GM12878 (cell line): Measurements from ENCODE around the gene TRMO. TPM values are rescaled to one million over a fixed set of nuclear protein-coding genes. Genes with fewer than 3 reads are reported as not detected.

Experiments
- ATAC-seq: fragments of 200-7000 bp; cut with Tn5 transposase; 3 replicates; pipeline ENCODE4 v1.9.1; 2020; ENCODE audit warnings: mild to moderate bottlenecking, moderate library complexity
- BruUV-seq: library from RNA; stranded (reverse); fragments of 400-500 nt; replicated peaks from 2 replicates; lab custom pipeline; 2021; lab: Mats Ljungman, UMichigan
- CTCF ChIA-PET: fragments of 300-600 bp; sonication (Branson Sonifier 250); formaldehyde crosslinking; extraction: SDS; loops from one replicate; lab custom pipeline; 2021; ENCODE audit warnings: inconsistent platforms; lab: Yijun Ruan, JAX
- POLR2A ChIA-PET: fragments of 350-600 bp; formaldehyde crosslinking; extraction: SDS; loops from one replicate; lab custom pipeline; 2021; ENCODE audit warnings: inconsistent platforms; lab: Charles Lee
- RAD21 ChIA-PET: fragments of 300-600 bp; sonication (Branson Sonifier 250); formaldehyde crosslinking; loops from one replicate; lab custom pipeline; 2023; ENCODE audit warnings: antibody characterized with exemption; ENCODE audit not compliant: unreplicated experiment; lab: Charles Lee
- SMC1A ChIA-PET: fragments of 300-600 bp; sonication (Branson Sonifier 250); formaldehyde crosslinking; loops from one replicate; lab custom pipeline; 2023; ENCODE audit not compliant: unreplicated experiment, uncharacterized antibody; lab: Charles Lee
- DNase-seq: peaks from one replicate; pipeline ENCODE4 v3.0.0-alpha.2; 2011; ENCODE audit warnings: low read depth, low spot score
- FAIRE-seq: peaks from 3 replicates; lab custom pipeline; 2011; peaks lifted over from hg19 to GRCh38; lab: Jason Lieb, UNC
- H2AFZ ChIP-seq: 2 replicates; pipeline ENCODE4 v1.6.0; 2011; ENCODE audit warnings: low read depth, low read length, control low read depth; ENCODE audit not compliant: control insufficient read depth
- H3K27ac ChIP-seq: 2 replicates; pipeline ENCODE4 v1.5.1; 2011; ENCODE audit warnings: control low read depth; ENCODE audit not compliant: control insufficient read depth, insufficient read depth
- H3K27me3 ChIP-seq, 2 experiments: replicated peaks in 1 of 2; 2 replicates each; pipeline versions ENCODE4 v1.6.0 to v1.6.1; 2011; ENCODE audit warnings: low read length in 1 of 2; ENCODE audit not compliant: control insufficient read depth in 2 of 2, insufficient read depth in 2 of 2
- H3K36me3 ChIP-seq, 2 experiments: 2 replicates each; pipeline ENCODE4 v1.5.1; 2011; ENCODE audit warnings: low read length in 1 of 2; ENCODE audit not compliant: control insufficient read depth in 2 of 2, insufficient read depth in 2 of 2
- H3K4me1 ChIP-seq: 2 replicates; pipeline ENCODE4 v1.6.1; 2011; ENCODE audit warnings: mild to moderate bottlenecking, low read length, moderate library complexity, mixed read lengths; ENCODE audit not compliant: control insufficient read depth, insufficient read depth
- H3K4me2 ChIP-seq: 2 replicates; pipeline ENCODE4 v1.6.0; 2011; ENCODE audit warnings: control low read depth; ENCODE audit not compliant: control insufficient read depth, insufficient read depth
- H3K4me3 ChIP-seq: fragments of 200-600 bp; sonication (generic); 2 replicates; pipeline ENCODE4 v1.5.1; 2016
- H3K79me2 ChIP-seq: 2 replicates; pipeline ENCODE4 v1.6.0; 2011; ENCODE audit warnings: low read length; ENCODE audit not compliant: control insufficient read depth, insufficient read depth
- H3K9ac ChIP-seq: 2 replicates; pipeline ENCODE4 v1.8.0; 2011; ENCODE audit warnings: low read length, control low read depth, mixed read lengths; ENCODE audit not compliant: control insufficient read depth, insufficient read depth
- H3K9me3 ChIP-seq: replicated peaks from 3 replicates; pipeline ENCODE4 v1.5.1; 2011; ENCODE audit warnings: mild to moderate bottlenecking, low read length; ENCODE audit not compliant: control insufficient read depth, insufficient read depth
- H4K20me1 ChIP-seq: 2 replicates; pipeline ENCODE4 v1.6.0; 2011; ENCODE audit not compliant: control insufficient read depth, insufficient read depth
- CHD2 ChIP-seq: IDR thresholded peaks from 2 replicates; pipeline ENCODE4 v1.6.1; 2011; ENCODE audit warnings: low read depth, low read length, improper control_type of control experiment, borderline replicate concordance
- NFIC ChIP-seq: IDR thresholded peaks from 2 replicates; pipeline ENCODE4 v1.6.1; 2012; ENCODE audit warnings: low read depth, mild to moderate bottlenecking, inconsistent platforms, low read length, moderate library complexity
- RAD51 ChIP-seq: fragments of 450-650 bp; IDR thresholded peaks from 2 replicates; pipeline ENCODE4 v1.6.1; 2016; ENCODE audit warnings: moderate library complexity, mild to moderate bottlenecking, inconsistent platforms
- RUNX3 ChIP-seq: IDR thresholded peaks from 2 replicates; pipeline ENCODE4 v1.6.1; 2012; ENCODE audit warnings: low read length, inconsistent platforms
- SMC3 ChIP-seq: IDR thresholded peaks from 2 replicates; pipeline ENCODE4 v1.6.1; 2011; ENCODE audit warnings: low read length, improper control_type of control experiment, borderline replicate concordance
- TCF7 ChIP-seq: IDR thresholded peaks from 2 replicates; pipeline ENCODE4 v1.6.1; 2014; ENCODE audit warnings: antibody characterized with exemption, borderline replicate concordance
- ZBED1 ChIP-seq: IDR thresholded peaks from 2 replicates; pipeline ENCODE4 v1.6.1; 2016; ENCODE audit warnings: borderline replicate concordance
- WGBS: methylation state at CpG from one replicate; pipeline ENCODE4 v1.1.6; 2016; ENCODE audit warnings: low lambda C conversion rate; ENCODE audit not compliant: insufficient replicate concordance, insufficient coverage; ENCODE audit errors: missing lambda C conversion rate; 5-methylcytosine and 5-hydroxymethylcytosine counted together
- in situ Hi-C: fragments of 300-500 bp; cut with MboI; formaldehyde crosslinking; loops from 9 replicates; pipeline ENCODE4 v1.14.3; 2018; ENCODE audit warnings: mixed read lengths
- intact Hi-C: fragments of 100-400 bp; cut with micrococcal nuclease; formaldehyde crosslinking; loops from one replicate; pipeline ENCODE4 v1.14.2; 2022; ENCODE audit not compliant: unreplicated experiment
- polyA plus RNA-seq, 11 experiments: library from polyadenylated mRNA; depleted of rRNA in 4 of 11; unstranded in 6 of 11; stranded (reverse) in 5 of 11; fragments of >200 nt; fragmentation: Nextera tagmentation in 4 of 11; fragmentation: Illumina TruSeq in 1 of 11; extraction: Ambion mirVana in 4 of 11; extraction: Trizol in 1 of 11; gene quantifications; 1 replicate in 1 of 11; 2 replicates in 10 of 11; pipeline versions ENCODE4 v1.2.1 to v1.2.3, GENCODE V29; 2011 to 2016; ENCODE audit warnings: inconsistent platforms in 2 of 11, missing spikeins in 2 of 11, low read depth in 1 of 11
- total RNA-seq, 4 experiments: library from RNA; depleted of rRNA in 3 of 4; stranded (reverse); fragments of >200 nt in 3 of 4; fragmentation: Illumina TruSeq in 1 of 4; extraction: Trizol in 1 of 4; gene quantifications; 2 replicates each; pipeline versions ENCODE4 v1.2.1 to v1.2.3, GENCODE V29; 2013 to 2021
- TF ChIP-seq, protein P1 (sequence below): IDR thresholded peaks from 2 replicates; pipeline ENCODE4 v1.6.1; 2012; ENCODE audit warnings: low read length, inconsistent platforms
- TF ChIP-seq, protein P2 (sequence below): fragments of 450-650 bp; formaldehyde crosslinking; IDR thresholded peaks from 2 replicates; pipeline ENCODE4 v1.4.0; 2022; ENCODE audit warnings: mild to moderate bottlenecking, moderate library complexity
- TF ChIP-seq, protein P3 (sequence below): IDR thresholded peaks from 2 replicates; pipeline ENCODE4 v1.6.1; 2012; ENCODE audit warnings: mild to moderate bottlenecking, low read depth, low read length

Gene TRMO
- total and polyA plus RNA-seq, 10 of the 15 experiments (the other 5 are each of a cell fraction or from before 2014, with no cell fraction given), result 5.8 to 23.6 (median 15.3) TPM

DNA sequence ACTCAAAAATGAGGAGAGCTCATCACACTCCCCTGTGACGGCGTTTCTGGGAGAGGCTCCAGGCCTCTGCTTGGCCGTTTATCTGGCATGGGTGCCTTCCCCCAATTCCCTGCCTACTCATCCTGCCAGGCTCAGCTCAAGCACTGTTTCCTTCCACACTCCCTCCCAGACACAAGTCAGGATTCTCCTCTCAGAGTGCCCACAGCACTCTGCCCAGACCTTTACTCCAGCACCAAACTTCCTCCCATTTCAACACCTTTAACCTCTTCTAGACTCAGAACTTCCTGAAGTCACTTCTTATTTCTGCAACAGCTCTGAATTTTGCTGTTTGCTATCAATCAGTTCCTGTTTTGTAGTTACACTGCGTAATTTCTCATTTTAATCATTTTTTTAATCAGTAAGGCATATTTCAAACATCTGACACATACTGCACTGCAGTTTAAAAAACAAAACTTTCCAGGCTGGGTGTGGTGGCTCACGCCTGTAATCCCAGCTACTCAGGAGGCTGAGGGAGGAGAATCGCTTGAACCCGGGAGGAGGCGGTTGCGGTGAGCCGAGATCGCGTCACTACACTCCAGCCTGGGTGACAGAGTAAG, 16.0 kb downstream of the TRMO start (continued):
- no peak for TF ChIP-seq ZBED1
- no peak for TF ChIP-seq NFIC
- TF ChIP-seq, protein P1, sequence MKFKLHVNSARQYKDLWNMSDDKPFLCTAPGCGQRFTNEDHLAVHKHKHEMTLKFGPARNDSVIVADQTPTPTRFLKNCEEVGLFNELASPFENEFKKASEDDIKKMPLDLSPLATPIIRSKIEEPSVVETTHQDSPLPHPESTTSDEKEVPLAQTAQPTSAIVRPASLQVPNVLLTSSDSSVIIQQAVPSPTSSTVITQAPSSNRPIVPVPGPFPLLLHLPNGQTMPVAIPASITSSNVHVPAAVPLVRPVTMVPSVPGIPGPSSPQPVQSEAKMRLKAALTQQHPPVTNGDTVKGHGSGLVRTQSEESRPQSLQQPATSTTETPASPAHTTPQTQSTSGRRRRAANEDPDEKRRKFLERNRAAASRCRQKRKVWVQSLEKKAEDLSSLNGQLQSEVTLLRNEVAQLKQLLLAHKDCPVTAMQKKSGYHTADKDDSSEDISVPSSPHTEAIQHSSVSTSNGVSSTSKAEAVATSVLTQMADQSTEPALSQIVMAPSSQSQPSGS, result no peak
- TF ChIP-seq, protein P2, sequence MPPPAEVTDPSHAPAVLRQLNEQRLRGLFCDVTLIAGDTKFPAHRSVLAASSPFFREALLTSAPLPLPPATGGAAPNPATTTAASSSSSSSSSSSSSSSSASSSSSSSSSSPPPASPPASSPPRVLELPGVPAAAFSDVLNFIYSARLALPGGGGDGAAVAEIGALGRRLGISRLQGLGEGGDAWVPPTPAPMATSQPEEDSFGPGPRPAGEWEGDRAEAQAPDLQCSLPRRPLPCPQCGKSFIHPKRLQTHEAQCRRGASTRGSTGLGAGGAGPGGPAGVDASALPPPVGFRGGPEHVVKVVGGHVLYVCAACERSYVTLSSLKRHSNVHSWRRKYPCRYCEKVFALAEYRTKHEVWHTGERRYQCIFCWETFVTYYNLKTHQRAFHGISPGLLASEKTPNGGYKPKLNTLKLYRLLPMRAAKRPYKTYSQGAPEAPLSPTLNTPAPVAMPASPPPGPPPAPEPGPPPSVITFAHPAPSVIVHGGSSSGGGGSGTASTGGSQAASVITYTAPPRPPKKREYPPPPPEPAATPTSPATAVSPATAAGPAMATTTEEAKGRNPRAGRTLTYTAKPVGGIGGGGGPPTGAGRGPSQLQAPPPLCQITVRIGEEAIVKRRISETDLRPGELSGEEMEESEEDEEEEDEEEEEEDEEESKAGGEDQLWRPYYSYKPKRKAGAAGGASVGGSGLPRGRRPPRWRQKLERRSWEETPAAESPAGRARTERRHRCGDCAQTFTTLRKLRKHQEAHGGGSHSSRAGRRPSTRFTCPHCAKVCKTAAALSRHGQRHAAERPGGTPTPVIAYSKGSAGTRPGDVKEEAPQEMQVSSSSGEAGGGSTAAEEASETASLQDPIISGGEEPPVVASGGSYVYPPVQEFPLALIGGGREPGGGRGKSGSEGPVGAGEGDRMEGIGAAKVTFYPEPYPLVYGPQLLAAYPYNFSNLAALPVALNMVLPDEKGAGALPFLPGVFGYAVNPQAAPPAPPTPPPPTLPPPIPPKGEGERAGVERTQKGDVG, result no peak

DNA sequence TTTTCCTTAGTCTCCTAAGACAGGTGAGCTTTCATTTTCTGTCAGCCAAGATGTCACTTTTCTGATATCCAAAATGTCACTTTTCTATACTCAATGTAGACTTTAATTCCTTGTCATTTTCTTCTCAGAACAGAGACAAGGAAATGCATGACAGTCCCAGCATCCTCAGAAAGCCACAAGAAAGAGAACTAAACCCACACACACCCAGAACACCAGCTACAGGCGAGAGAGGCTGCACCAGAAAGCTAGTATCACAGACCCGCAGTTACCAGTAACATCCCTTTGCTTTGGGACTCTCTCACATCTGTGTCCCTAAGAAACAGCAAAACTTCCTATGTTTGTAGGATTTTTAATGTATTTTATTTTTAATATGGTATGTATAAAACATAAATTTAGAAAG, 17.1 kb downstream of the TRMO start:
- CTCF ChIA-PET, result interaction anchor here (1.7 to 2.1 kb wide), 2 partner anchors 15 to 18 kb away, joined by 5 to 6 read pairs; partner anchors contain the start of gene TRMO
- Histone ChIP-seq H3K4me1 (peaks cover 8% of the 10 kb centered on the region; the same call in 1 of the 2 replicates), H3K9ac (no peak overlapping the region), H3K36me3 (peaks cover 2 to 7% of the 10 kb centered on the region in 2 experiments; a peak in 3 of 4 replicates), H2AFZ (no peak overlapping the region), H3K27ac (no peak overlapping the region), H3K4me3 (no peak overlapping the region), H3K27me3 (no peaks in the 10 kb centered on the region), H3K9me3 (no peaks in the 10 kb centered on the region), H4K20me1 (no peaks in the 10 kb centered on the region), H3K79me2 (peaks cover 2% of the 10 kb centered on the region)
- intact Hi-C loops (no loop called here), in situ Hi-C loops (no loop called here)
- RAD21 ChIA-PET, result no interaction called here
- POLR2A ChIA-PET, result no interaction called here
- ATAC-seq (no peak), DNase-seq (no peak), FAIRE-seq (no peak)
- SMC1A ChIA-PET, result interaction anchor here (1.1 kb wide), 1 partner anchor 438 kb away, joined by 3 read pairs; no protein-coding TSS in a partner anchor
- BruUV-seq, result no TSS peak
- TF ChIP-seq CHD2 (no peak), RAD51 (no peak), TCF7 (peak; percentile 23; the same call in 1 of the 2 replicates), RUNX3 (peak; percentile 68), SMC3 (no peak)
- TF ChIP-seq, protein P3, sequence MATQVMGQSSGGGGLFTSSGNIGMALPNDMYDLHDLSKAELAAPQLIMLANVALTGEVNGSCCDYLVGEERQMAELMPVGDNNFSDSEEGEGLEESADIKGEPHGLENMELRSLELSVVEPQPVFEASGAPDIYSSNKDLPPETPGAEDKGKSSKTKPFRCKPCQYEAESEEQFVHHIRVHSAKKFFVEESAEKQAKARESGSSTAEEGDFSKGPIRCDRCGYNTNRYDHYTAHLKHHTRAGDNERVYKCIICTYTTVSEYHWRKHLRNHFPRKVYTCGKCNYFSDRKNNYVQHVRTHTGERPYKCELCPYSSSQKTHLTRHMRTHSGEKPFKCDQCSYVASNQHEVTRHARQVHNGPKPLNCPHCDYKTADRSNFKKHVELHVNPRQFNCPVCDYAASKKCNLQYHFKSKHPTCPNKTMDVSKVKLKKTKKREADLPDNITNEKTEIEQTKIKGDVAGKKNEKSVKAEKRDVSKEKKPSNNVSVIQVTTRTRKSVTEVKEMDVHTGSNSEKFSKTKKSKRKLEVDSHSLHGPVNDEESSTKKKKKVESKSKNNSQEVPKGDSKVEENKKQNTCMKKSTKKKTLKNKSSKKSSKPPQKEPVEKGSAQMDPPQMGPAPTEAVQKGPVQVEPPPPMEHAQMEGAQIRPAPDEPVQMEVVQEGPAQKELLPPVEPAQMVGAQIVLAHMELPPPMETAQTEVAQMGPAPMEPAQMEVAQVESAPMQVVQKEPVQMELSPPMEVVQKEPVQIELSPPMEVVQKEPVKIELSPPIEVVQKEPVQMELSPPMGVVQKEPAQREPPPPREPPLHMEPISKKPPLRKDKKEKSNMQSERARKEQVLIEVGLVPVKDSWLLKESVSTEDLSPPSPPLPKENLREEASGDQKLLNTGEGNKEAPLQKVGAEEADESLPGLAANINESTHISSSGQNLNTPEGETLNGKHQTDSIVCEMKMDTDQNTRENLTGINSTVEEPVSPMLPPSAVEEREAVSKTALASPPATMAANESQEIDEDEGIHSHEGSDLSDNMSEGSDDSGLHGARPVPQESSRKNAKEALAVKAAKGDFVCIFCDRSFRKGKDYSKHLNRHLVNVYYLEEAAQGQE, result no peak
- TF ChIP-seq, all 136 proteins: peak for 2
- 5% methylated on average over 2 of the region's 2 CpGs for WGBS
- peak overlapping the region; percentile 5; the same call in 1 of the 2 replicates for H3K4me2 ChIP-seq
